ENCODE results near the gene TBL1XR1.
A peak's percentile ranks its signal among the peaks of the same experiment; 100 is the strongest.
"Not testable (repeated sequence)": the region's sequence is repeated elsewhere in the genome, so short reads cannot be mapped to it uniquely, and the experiment has no call there.

Gene TBL1XR1

GRCh38 chr3:177193688-177194268 lies 3.5 kb downstream of the TBL1XR1 start:
- Histone ChIP-seq H3K4me3 (ENCODE audit: low read length) (peak overlapping the region; percentile 8), H3K27me3 (replicated peaks; ENCODE audit: control insufficient read depth, insufficient read depth, low read length) (no peaks in the 10 kb centered on the region), H3K4me1 (ENCODE audit: control insufficient read depth, insufficient read depth, low read length) (peaks cover 27% of the 10 kb centered on the region), H3K9me3 (ENCODE audit: control insufficient read depth, low read length) (no peaks in the 10 kb centered on the region), H3K9ac (ENCODE audit: low read length) (no peak overlapping the region), H3K36me3 (ENCODE audit: control insufficient read depth, insufficient read depth, low read length, severe bottlenecking) (no peaks in the 10 kb centered on the region)
- no peak for DNase-seq (ENCODE audit: low read depth)

GRCh38 chr3:177193275-177193674 lies 4.0 kb downstream of the TBL1XR1 start:
- H3K27me3 ChIP-seq (replicated peaks; ENCODE audit: control insufficient read depth, insufficient read depth, low read length); DNase-seq (ENCODE audit: low read depth); H3K4me3 ChIP-seq (ENCODE audit: low read length); H3K9me3 ChIP-seq (ENCODE audit: control insufficient read depth, low read length); H3K9ac ChIP-seq (ENCODE audit: low read length); H3K36me3 ChIP-seq (ENCODE audit: control insufficient read depth, insufficient read depth, low read length, severe bottlenecking): not testable (repeated sequence)
- H3K4me1 ChIP-seq (ENCODE audit: control insufficient read depth, insufficient read depth, low read length): peaks cover 24% of the 10 kb centered on the region

- no peak overlapping the region for H3K4me3 ChIP-seq (ENCODE audit: low read length)
- H3K9me3 ChIP-seq (ENCODE audit: control insufficient read depth, low read length): no peaks in the 10 kb centered on the region
- no peaks in the 10 kb centered on the region for H3K36me3 ChIP-seq (ENCODE audit: control insufficient read depth, insufficient read depth, low read length, severe bottlenecking)
- peak; percentile 32 for DNase-seq (ENCODE audit: low read depth)
- H3K27me3 ChIP-seq (replicated peaks; ENCODE audit: control insufficient read depth, insufficient read depth, low read length): no peaks in the 10 kb centered on the region
- H3K9ac ChIP-seq (ENCODE audit: low read length): no peak overlapping the region
- H3K4me1 ChIP-seq (ENCODE audit: control insufficient read depth, insufficient read depth, low read length): peaks cover 22% of the 10 kb centered on the region
These were observed 6.3 kb downstream of the TBL1XR1 start for GRCh38 chr3:177190756-177191681.

- H3K27me3 ChIP-seq (replicated peaks; ENCODE audit: control insufficient read depth, insufficient read depth, low read length); H3K9ac ChIP-seq (ENCODE audit: low read length); H3K4me3 ChIP-seq (ENCODE audit: low read length); H3K9me3 ChIP-seq (ENCODE audit: control insufficient read depth, low read length); H3K36me3 ChIP-seq (ENCODE audit: control insufficient read depth, insufficient read depth, low read length, severe bottlenecking); DNase-seq (ENCODE audit: low read depth): not testable (repeated sequence)
- peaks cover 28% of the 10 kb centered on the region for H3K4me1 ChIP-seq (ENCODE audit: control insufficient read depth, insufficient read depth, low read length)
These were observed 7.1 kb downstream of the TBL1XR1 start for GRCh38 chr3:177190184-177190583.

GRCh38 chr3:177188325-177188724 lies 9.0 kb downstream of the TBL1XR1 start:
- not testable (repeated sequence) for H3K4me3 ChIP-seq (ENCODE audit: low read length); H3K9ac ChIP-seq (ENCODE audit: low read length); H3K36me3 ChIP-seq (ENCODE audit: control insufficient read depth, insufficient read depth, low read length, severe bottlenecking); H3K27me3 ChIP-seq (replicated peaks; ENCODE audit: control insufficient read depth, insufficient read depth, low read length); DNase-seq (ENCODE audit: low read depth); H3K9me3 ChIP-seq (ENCODE audit: control insufficient read depth, low read length)
- peaks cover 28% of the 10 kb centered on the region for H3K4me1 ChIP-seq (ENCODE audit: control insufficient read depth, insufficient read depth, low read length)

GRCh38 chr3:177186306-177186705 lies 11.0 kb downstream of the TBL1XR1 start:
- Histone ChIP-seq H3K9me3 (ENCODE audit: control insufficient read depth, low read length) (no peaks in the 10 kb centered on the region), H3K27me3 (replicated peaks; ENCODE audit: control insufficient read depth, insufficient read depth, low read length) (no peaks in the 10 kb centered on the region), H3K9ac (ENCODE audit: low read length) (no peak overlapping the region), H3K36me3 (ENCODE audit: control insufficient read depth, insufficient read depth, low read length, severe bottlenecking) (no peaks in the 10 kb centered on the region), H3K4me1 (ENCODE audit: control insufficient read depth, insufficient read depth, low read length) (peaks cover 37% of the 10 kb centered on the region), H3K4me3 (ENCODE audit: low read length) (no peak overlapping the region)
- DNase-seq (ENCODE audit: low read depth): no peak

- peaks cover 29% of the 10 kb centered on the region for H3K4me1 ChIP-seq (ENCODE audit: control insufficient read depth, insufficient read depth, low read length)
- no peak overlapping the region for H3K9ac ChIP-seq (ENCODE audit: low read length)
- H3K36me3 ChIP-seq (ENCODE audit: control insufficient read depth, insufficient read depth, low read length, severe bottlenecking): no peaks in the 10 kb centered on the region
- H3K4me3 ChIP-seq (ENCODE audit: low read length): no peak overlapping the region
- no peaks in the 10 kb centered on the region for H3K27me3 ChIP-seq (replicated peaks; ENCODE audit: control insufficient read depth, insufficient read depth, low read length)
- no peak for DNase-seq (ENCODE audit: low read depth)
- H3K9me3 ChIP-seq (ENCODE audit: control insufficient read depth, low read length): no peaks in the 10 kb centered on the region
These were observed 12.2 kb downstream of the TBL1XR1 start for GRCh38 chr3:177185035-177185574.

- not testable (repeated sequence) for H3K27me3 ChIP-seq (replicated peaks; ENCODE audit: control insufficient read depth, insufficient read depth, low read length); H3K36me3 ChIP-seq (ENCODE audit: control insufficient read depth, insufficient read depth, low read length, severe bottlenecking); H3K4me3 ChIP-seq (ENCODE audit: low read length); H3K9me3 ChIP-seq (ENCODE audit: control insufficient read depth, low read length); DNase-seq (ENCODE audit: low read depth); H3K9ac ChIP-seq (ENCODE audit: low read length)
- peaks cover 29% of the 10 kb centered on the region for H3K4me1 ChIP-seq (ENCODE audit: control insufficient read depth, insufficient read depth, low read length)
These were observed 12.7 kb downstream of the TBL1XR1 start for GRCh38 chr3:177184602-177185001.

- no peak overlapping the region for H3K9ac ChIP-seq (ENCODE audit: low read length)
- no peaks in the 10 kb centered on the region for H3K36me3 ChIP-seq (ENCODE audit: control insufficient read depth, insufficient read depth, low read length, severe bottlenecking)
- H3K4me3 ChIP-seq (ENCODE audit: low read length): no peak overlapping the region
- no peaks in the 10 kb centered on the region for H3K27me3 ChIP-seq (replicated peaks; ENCODE audit: control insufficient read depth, insufficient read depth, low read length)
- peaks cover 29% of the 10 kb centered on the region for H3K4me1 ChIP-seq (ENCODE audit: control insufficient read depth, insufficient read depth, low read length)
- H3K9me3 ChIP-seq (ENCODE audit: control insufficient read depth, low read length): no peaks in the 10 kb centered on the region
- DNase-seq (ENCODE audit: low read depth): no peak
These were observed 14.9 kb downstream of the TBL1XR1 start for GRCh38 chr3:177182352-177182751.

- H3K36me3 ChIP-seq (ENCODE audit: control insufficient read depth, insufficient read depth, low read length, severe bottlenecking): no peaks in the 10 kb centered on the region
- peaks cover 29% of the 10 kb centered on the region for H3K4me1 ChIP-seq (ENCODE audit: control insufficient read depth, insufficient read depth, low read length)
- no peak overlapping the region for H3K9ac ChIP-seq (ENCODE audit: low read length)
- DNase-seq (ENCODE audit: low read depth): no peak
- no peaks in the 10 kb centered on the region for H3K27me3 ChIP-seq (replicated peaks; ENCODE audit: control insufficient read depth, insufficient read depth, low read length)
- H3K9me3 ChIP-seq (ENCODE audit: control insufficient read depth, low read length): no peaks in the 10 kb centered on the region
- no peak overlapping the region for H3K4me3 ChIP-seq (ENCODE audit: low read length)
These were observed 15.9 kb downstream of the TBL1XR1 start for GRCh38 chr3:177181418-177181817.

GRCh38 chr3:177180506-177180905 lies 16.8 kb downstream of the TBL1XR1 start:
- H3K9me3 ChIP-seq (ENCODE audit: control insufficient read depth, low read length): no peaks in the 10 kb centered on the region
- peaks cover 24% of the 10 kb centered on the region for H3K4me1 ChIP-seq (ENCODE audit: control insufficient read depth, insufficient read depth, low read length)
- no peak overlapping the region for H3K9ac ChIP-seq (ENCODE audit: low read length)
- DNase-seq (ENCODE audit: low read depth): no peak
- no peak overlapping the region for H3K4me3 ChIP-seq (ENCODE audit: low read length)
- no peaks in the 10 kb centered on the region for H3K36me3 ChIP-seq (ENCODE audit: control insufficient read depth, insufficient read depth, low read length, severe bottlenecking)
- H3K27me3 ChIP-seq (replicated peaks; ENCODE audit: control insufficient read depth, insufficient read depth, low read length): no peaks in the 10 kb centered on the region

Measured in adipocyte (in vitro differentiated cells).